Trophoblast cell (in vitro differentiated cells and primary cell): ENCODE data around the gene FASTK.
A peak's percentile ranks its signal among the peaks of the same experiment; 100 is the strongest.

ENCODE experiments used
- DNase-seq, 2 donors: peaks; one replicate each; pipeline ENCODE4 v3.0.0-alpha.2; 2016
- H2AFZ ChIP-seq: 2 replicates; pipeline ENCODE4 v1.6.1; 2013; ENCODE audit warnings: low read length, moderate library complexity, mild to moderate bottlenecking; ENCODE audit not compliant: insufficient read depth, poor library complexity
- H2AK5ac ChIP-seq: 2 replicates; pipeline ENCODE4 v1.6.1; 2013; ENCODE audit warnings: mild to moderate bottlenecking, low read length
- H2BK120ac ChIP-seq: 2 replicates; pipeline ENCODE4 v1.6.1; 2013; ENCODE audit warnings: low read length, mild to moderate bottlenecking, moderate library complexity; ENCODE audit not compliant: insufficient read depth, poor library complexity
- H2BK12ac ChIP-seq: 2 replicates; pipeline ENCODE4 v1.6.1; 2013; ENCODE audit warnings: mild to moderate bottlenecking, low read length, moderate library complexity
- H2BK5ac ChIP-seq: 2 replicates; pipeline ENCODE4 v1.6.1; 2013; ENCODE audit warnings: low read length, low read depth, moderate library complexity, mild to moderate bottlenecking; ENCODE audit not compliant: poor library complexity
- H3K14ac ChIP-seq: 2 replicates; pipeline ENCODE4 v1.6.1; 2013; ENCODE audit warnings: mild to moderate bottlenecking, low read length
- H3K18ac ChIP-seq: 2 replicates; pipeline ENCODE4 v1.6.1; 2013; ENCODE audit warnings: mild to moderate bottlenecking, low read length
- H3K23ac ChIP-seq: 2 replicates; pipeline ENCODE4 v1.6.1; 2013; ENCODE audit warnings: low read length
- H3K27ac ChIP-seq: 2 replicates; pipeline ENCODE4 v1.5.1; 2013; ENCODE audit warnings: low read depth, mild to moderate bottlenecking, inconsistent platforms, low read length, moderate library complexity
- H3K27me3 ChIP-seq: 2 replicates; pipeline ENCODE4 v1.6.1; 2013; ENCODE audit warnings: inconsistent platforms, mild to moderate bottlenecking, low read length, moderate library complexity; ENCODE audit not compliant: insufficient read depth
- H3K36me3 ChIP-seq, 2 experiments: 1 replicate in 1 of 2; 2 replicates in 1 of 2; pipeline ENCODE4 v1.6.1; 2013; ENCODE audit warnings: low read length in 2 of 2, mild to moderate bottlenecking in 2 of 2, moderate library complexity in 1 of 2; ENCODE audit not compliant: insufficient read depth in 2 of 2, control insufficient read depth in 1 of 2
- H3K4ac ChIP-seq: 2 replicates; pipeline ENCODE4 v1.6.1; 2013; ENCODE audit warnings: low read depth, mild to moderate bottlenecking, low read length, moderate library complexity
- H3K4me1 ChIP-seq, 2 experiments: 1 replicate in 1 of 2; 2 replicates in 1 of 2; pipeline ENCODE4 v1.6.1; 2013; ENCODE audit warnings: low read length in 2 of 2, mild to moderate bottlenecking in 2 of 2, moderate library complexity in 1 of 2; ENCODE audit not compliant: insufficient read depth in 2 of 2, control insufficient read depth in 1 of 2
- H3K4me2 ChIP-seq: 2 replicates; pipeline ENCODE4 v1.6.1; 2013; ENCODE audit warnings: inconsistent platforms, mild to moderate bottlenecking, low read length, moderate library complexity
- H3K4me3 ChIP-seq: 2 replicates; pipeline ENCODE4 v1.5.1; 2013; ENCODE audit warnings: mild to moderate bottlenecking, low read depth, low read length, inconsistent platforms
- H3K79me1 ChIP-seq: one replicate; pipeline ENCODE4 v1.6.1; 2013; ENCODE audit warnings: low read length
- H3K79me2 ChIP-seq: 2 replicates; pipeline ENCODE4 v1.6.1; 2013; ENCODE audit warnings: low read length, mild to moderate bottlenecking; ENCODE audit not compliant: control insufficient read depth, insufficient read depth, poor library complexity
- H3K9ac ChIP-seq: 2 replicates; pipeline ENCODE4 v1.6.1; 2013; ENCODE audit warnings: mild to moderate bottlenecking, low read length
- H3K9me3 ChIP-seq: 2 replicates; pipeline ENCODE4 v1.6.1; 2013; ENCODE audit warnings: low read depth, mild to moderate bottlenecking, control low read depth, inconsistent platforms, low read length; ENCODE audit not compliant: insufficient read depth
- H4K12ac ChIP-seq: 2 replicates; pipeline ENCODE4 v1.6.1; 2013; ENCODE audit warnings: low read depth, mild to moderate bottlenecking, low read length, moderate library complexity
- H4K8ac ChIP-seq: 2 replicates; pipeline ENCODE4 v1.6.1; 2013; ENCODE audit warnings: low read depth, mild to moderate bottlenecking, low read length, moderate library complexity
- H4K91ac ChIP-seq: one replicate; pipeline ENCODE4 v1.6.1; 2013; ENCODE audit warnings: low read depth, mild to moderate bottlenecking, low read length, moderate library complexity
- whole genome bisulfite sequencing: extraction: QIAGEN DNeasy Blood & Tissue Kit; methylation state at CpG from one replicate; pipeline ENCODE4 v1.1.7; 2013; ENCODE audit warnings: missing lambda C conversion rate; ENCODE audit not compliant: insufficient read length, insufficient coverage; ENCODE audit errors: extremely low coverage; 5-methylcytosine and 5-hydroxymethylcytosine counted together

The FASTK gene

GRCh38 chr7:151056666-151057505, 23.7 kb downstream of the FASTK start:
- no peak overlapping the region for H3K23ac ChIP-seq
- peaks cover 1 to 5% of the 10 kb centered on the region in 2 experiments for H3K36me3 ChIP-seq
- H4K91ac ChIP-seq, result peak overlapping the region; percentile 70
- no peaks in the 10 kb centered on the region for H3K27me3 ChIP-seq
- H3K14ac ChIP-seq, result peak overlapping the region; percentile 5
- H3K4ac ChIP-seq, result no peak overlapping the region
- no peak overlapping the region for H3K27ac ChIP-seq
- peak overlapping the region; percentile 1 for H3K18ac ChIP-seq
- no peak overlapping the region for H2BK12ac ChIP-seq
- peak overlapping the region; percentile 24 for H2AFZ ChIP-seq
- H2AK5ac ChIP-seq, result no peak overlapping the region
- H3K4me1 ChIP-seq, result peaks cover 37 to 39% of the 10 kb centered on the region in 2 experiments
- peaks cover 23% of the 10 kb centered on the region for H3K79me2 ChIP-seq
- no peak overlapping the region for H2BK120ac ChIP-seq
- peaks cover 33% of the 10 kb centered on the region for H3K79me1 ChIP-seq
- H3K9me3 ChIP-seq, result no peaks in the 10 kb centered on the region
- H4K8ac ChIP-seq, result peak overlapping the region; percentile 63
- peak overlapping the region; percentile 6 for H3K9ac ChIP-seq
- peak; percentile 66 to 68 for DNase-seq
- H4K12ac ChIP-seq, result no peak overlapping the region
- peak overlapping the region; percentile 27 for H2BK5ac ChIP-seq
- H3K4me3 ChIP-seq, result peak overlapping the region; percentile 63
- H3K4me2 ChIP-seq, result peak overlapping the region; percentile 90
- no CpG with 5 or more reads among the region's 29 CpGs for WGBS

GRCh38 chr7:151056283-151056665, 24.3 kb downstream of the FASTK start:
- no peak overlapping the region for H2BK12ac ChIP-seq
- no peak overlapping the region for H3K27ac ChIP-seq
- H3K4me2 ChIP-seq, result no peak overlapping the region
- peaks cover 31 to 33% of the 10 kb centered on the region in 2 experiments for H3K4me1 ChIP-seq
- no peak overlapping the region for H2AK5ac ChIP-seq
- no peak overlapping the region for H3K4ac ChIP-seq
- peaks cover 20% of the 10 kb centered on the region for H3K79me2 ChIP-seq
- no peak overlapping the region for H3K23ac ChIP-seq
- no peak overlapping the region for H3K14ac ChIP-seq
- H4K12ac ChIP-seq, result no peak overlapping the region
- H4K8ac ChIP-seq, result peak overlapping the region; percentile 11
- peaks cover 31% of the 10 kb centered on the region for H3K79me1 ChIP-seq
- no peak overlapping the region for H4K91ac ChIP-seq
- no peak overlapping the region for H3K4me3 ChIP-seq
- H3K9me3 ChIP-seq, result no peaks in the 10 kb centered on the region
- H3K18ac ChIP-seq, result no peak overlapping the region
- H3K36me3 ChIP-seq, result peaks cover 0 to 4% of the 10 kb centered on the region in 2 experiments
- no peaks in the 10 kb centered on the region for H3K27me3 ChIP-seq
- H3K9ac ChIP-seq, result no peak overlapping the region
- DNase-seq, result no peak
- H2AFZ ChIP-seq, result no peak overlapping the region
- no peak overlapping the region for H2BK5ac ChIP-seq
- no peak overlapping the region for H2BK120ac ChIP-seq
- WGBS, result no CpG with 5 or more reads among the region's 6 CpGs

DNA sequence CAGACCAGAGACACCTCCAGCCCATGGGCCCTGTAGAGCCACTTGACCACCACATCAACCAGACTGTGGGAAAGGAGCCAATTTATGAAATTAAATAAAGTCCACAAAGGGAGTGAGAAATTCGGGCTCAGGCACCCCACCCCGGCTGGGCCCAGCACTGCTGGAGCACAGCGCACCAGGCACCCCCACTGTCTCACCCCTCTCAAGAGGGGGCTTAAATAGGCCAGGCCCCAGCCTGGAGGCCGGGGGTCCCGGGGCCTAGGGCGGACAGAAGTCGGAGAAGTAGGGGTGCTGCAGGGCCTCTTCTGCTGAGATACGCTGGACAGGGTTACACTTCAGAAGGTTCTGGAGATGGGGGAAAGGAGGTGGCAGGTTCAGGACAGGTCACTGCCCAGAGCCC, 26.9 kb downstream of the FASTK start:
- Histone ChIP-seq H3K79me1 (peaks cover 13% of the 10 kb centered on the region), H3K14ac (no peak overlapping the region), H3K9me3 (peaks cover 3% of the 10 kb centered on the region), H4K91ac (no peak overlapping the region), H2AK5ac (no peak overlapping the region), H2BK5ac (no peak overlapping the region), H3K27ac (no peak overlapping the region), H3K27me3 (peaks cover 8% of the 10 kb centered on the region), H3K4me1 (peaks cover 20 to 23% of the 10 kb centered on the region in 2 experiments), H3K4me3 (no peak overlapping the region), H4K8ac (no peak overlapping the region), H3K79me2 (peaks cover 6% of the 10 kb centered on the region), H2BK12ac (no peak overlapping the region), H3K9ac (no peak overlapping the region), H3K4me2 (no peak overlapping the region), H3K36me3 (peaks cover 0 to 4% of the 10 kb centered on the region in 2 experiments), H3K4ac (no peak overlapping the region), H4K12ac (no peak overlapping the region), H2AFZ (no peak overlapping the region), H2BK120ac (no peak overlapping the region), H3K18ac (no peak overlapping the region), H3K23ac (no peak overlapping the region)
- DNase-seq, result no peak
- no CpG with 5 or more reads among the region's 8 CpGs for WGBS

GRCh38 chr7:151053096-151053495, 27.5 kb downstream of the FASTK start:
- peaks cover 7% of the 10 kb centered on the region for H3K79me1 ChIP-seq
- no peak overlapping the region for H2BK12ac ChIP-seq

More at GRCh38 chr7:151053096-151053495, 27.5 kb downstream of the FASTK start:
- no peak overlapping the region for H3K4me2 ChIP-seq
- H3K79me2 ChIP-seq, result peaks cover 2% of the 10 kb centered on the region
- H3K23ac ChIP-seq, result no peak overlapping the region
- H2BK120ac ChIP-seq, result no peak overlapping the region
- no peak overlapping the region for H3K4me3 ChIP-seq
- no peak for DNase-seq
- peaks cover 14 to 18% of the 10 kb centered on the region in 2 experiments for H3K4me1 ChIP-seq
- H3K36me3 ChIP-seq, result peaks cover 0 to 4% of the 10 kb centered on the region in 2 experiments
- no peak overlapping the region for H3K9ac ChIP-seq
- peaks cover 6% of the 10 kb centered on the region for H3K9me3 ChIP-seq
- no peak overlapping the region for H4K91ac ChIP-seq
- H2AFZ ChIP-seq, result no peak overlapping the region
- no peak overlapping the region for H4K8ac ChIP-seq
- H2AK5ac ChIP-seq, result no peak overlapping the region
- no peak overlapping the region for H3K27ac ChIP-seq
- no CpG with 5 or more reads among the region's 4 CpGs for WGBS
- no peak overlapping the region for H2BK5ac ChIP-seq
- no peak overlapping the region for H4K12ac ChIP-seq
- no peak overlapping the region for H3K4ac ChIP-seq
- H3K18ac ChIP-seq, result no peak overlapping the region
- no peak overlapping the region for H3K14ac ChIP-seq
- peaks cover 8% of the 10 kb centered on the region for H3K27me3 ChIP-seq
